K562 (cell line): Measurements from ENCODE around the gene PALMD. TPM values are rescaled to one million over a fixed set of nuclear protein-coding genes. Genes with fewer than 3 reads are reported as not detected.

Experiments used
- CHCHD3 ChIP-seq: fragments of 250-450 bp; sonication (Bioruptor Pico); IDR thresholded peaks from 2 replicates; pipeline ENCODE4 v2.1.2; 2022; ENCODE audit warnings: mild to moderate bottlenecking
- NFE2 ChIP-seq: IDR thresholded peaks from 2 replicates; pipeline ENCODE4 v1.6.1; 2014; ENCODE audit warnings: antibody characterized with exemption, low read depth
- OTX1 ChIP-seq: fragments of 450-650 bp; formaldehyde crosslinking; IDR thresholded peaks from 2 replicates; pipeline ENCODE4 v1.4.0; 2022; ENCODE audit warnings: mild to moderate bottlenecking
- RBM15 ChIP-seq: fragments of 200-400 bp; formaldehyde crosslinking; IDR thresholded peaks from 2 replicates; pipeline ENCODE4 v1.6.1; 2018; ENCODE audit warnings: mild to moderate bottlenecking, low read length, moderate library complexity; ENCODE audit not compliant: insufficient read depth
- polyA plus RNA-seq, 8 experiments: library from polyadenylated mRNA; depleted of rRNA in 4 of 8; stranded (reverse) in 5 of 8; unstranded in 3 of 8; fragments of >200 nt; fragmentation: Nextera tagmentation in 2 of 8; fragmentation: Illumina TruSeq in 1 of 8; extraction: Ambion mirVana in 2 of 8; extraction: Trizol in 1 of 8; gene quantifications; 2 replicates each; pipeline versions ENCODE4 v1.2.1 to v1.2.3, GENCODE V29; 2011 to 2014; ENCODE audit warnings: inconsistent platforms in 1 of 8, missing spikeins in 1 of 8
- total RNA-seq, 7 experiments: library from RNA; depleted of rRNA in 6 of 7; stranded (reverse); fragments of >200 nt in 6 of 7; fragmentation: Illumina TruSeq in 2 of 7; extraction: Trizol in 2 of 7; gene quantifications; 2 replicates each; pipeline versions ENCODE4 v1.2.1 to v1.2.3, GENCODE V29; 2011 to 2021; ENCODE audit warnings: low replicate concordance in 1 of 7
- TF ChIP-seq, protein P1 (sequence below): fragments of 450-650 bp; IDR thresholded peaks from 2 replicates; pipeline ENCODE4 v1.6.1; 2016; ENCODE audit warnings: mild to moderate bottlenecking, moderate library complexity
- TF ChIP-seq, protein P2 (sequence below): sonication (generic); formaldehyde crosslinking; IDR thresholded peaks from 2 replicates; pipeline ENCODE4 v1.8.0; 2022; ENCODE audit warnings: mild to moderate bottlenecking, missing genetic modification reagents, borderline replicate concordance

The PALMD gene
- total and polyA plus RNA-seq, 9 of the 15 experiments (the other 6 are each of a cell fraction or from before 2014, with no cell fraction given), result 2.7 to 13.5 (median 5.4) TPM

DNA sequence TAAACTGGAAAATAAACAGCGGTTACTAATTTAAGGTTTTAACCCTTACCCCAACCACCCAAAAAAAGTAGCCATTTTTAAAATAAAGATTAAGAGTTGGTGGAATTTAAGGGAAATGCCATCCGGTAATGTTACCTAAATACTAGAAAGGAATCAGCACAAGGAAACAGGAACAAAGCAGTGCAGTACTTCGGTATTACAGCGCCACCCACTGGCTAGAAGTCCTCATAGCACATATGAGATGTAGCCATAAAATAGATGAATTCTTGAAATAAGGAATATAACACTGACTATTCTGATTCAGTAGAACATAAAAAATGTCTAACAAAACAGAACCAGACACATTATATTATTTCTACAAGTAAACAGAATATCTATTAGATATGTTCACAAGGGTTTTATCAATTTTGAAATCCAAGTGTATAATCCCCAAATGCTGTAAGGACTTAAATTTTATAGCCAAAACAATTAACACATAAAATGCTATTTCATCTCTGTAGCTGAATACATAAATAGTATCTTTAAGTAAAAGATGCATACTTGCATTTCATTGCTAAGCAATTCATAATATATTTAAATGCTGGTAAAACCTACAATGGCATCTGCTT lies 61.7 kb downstream of the PALMD start (continued):
- TF ChIP-seq, protein P1, sequence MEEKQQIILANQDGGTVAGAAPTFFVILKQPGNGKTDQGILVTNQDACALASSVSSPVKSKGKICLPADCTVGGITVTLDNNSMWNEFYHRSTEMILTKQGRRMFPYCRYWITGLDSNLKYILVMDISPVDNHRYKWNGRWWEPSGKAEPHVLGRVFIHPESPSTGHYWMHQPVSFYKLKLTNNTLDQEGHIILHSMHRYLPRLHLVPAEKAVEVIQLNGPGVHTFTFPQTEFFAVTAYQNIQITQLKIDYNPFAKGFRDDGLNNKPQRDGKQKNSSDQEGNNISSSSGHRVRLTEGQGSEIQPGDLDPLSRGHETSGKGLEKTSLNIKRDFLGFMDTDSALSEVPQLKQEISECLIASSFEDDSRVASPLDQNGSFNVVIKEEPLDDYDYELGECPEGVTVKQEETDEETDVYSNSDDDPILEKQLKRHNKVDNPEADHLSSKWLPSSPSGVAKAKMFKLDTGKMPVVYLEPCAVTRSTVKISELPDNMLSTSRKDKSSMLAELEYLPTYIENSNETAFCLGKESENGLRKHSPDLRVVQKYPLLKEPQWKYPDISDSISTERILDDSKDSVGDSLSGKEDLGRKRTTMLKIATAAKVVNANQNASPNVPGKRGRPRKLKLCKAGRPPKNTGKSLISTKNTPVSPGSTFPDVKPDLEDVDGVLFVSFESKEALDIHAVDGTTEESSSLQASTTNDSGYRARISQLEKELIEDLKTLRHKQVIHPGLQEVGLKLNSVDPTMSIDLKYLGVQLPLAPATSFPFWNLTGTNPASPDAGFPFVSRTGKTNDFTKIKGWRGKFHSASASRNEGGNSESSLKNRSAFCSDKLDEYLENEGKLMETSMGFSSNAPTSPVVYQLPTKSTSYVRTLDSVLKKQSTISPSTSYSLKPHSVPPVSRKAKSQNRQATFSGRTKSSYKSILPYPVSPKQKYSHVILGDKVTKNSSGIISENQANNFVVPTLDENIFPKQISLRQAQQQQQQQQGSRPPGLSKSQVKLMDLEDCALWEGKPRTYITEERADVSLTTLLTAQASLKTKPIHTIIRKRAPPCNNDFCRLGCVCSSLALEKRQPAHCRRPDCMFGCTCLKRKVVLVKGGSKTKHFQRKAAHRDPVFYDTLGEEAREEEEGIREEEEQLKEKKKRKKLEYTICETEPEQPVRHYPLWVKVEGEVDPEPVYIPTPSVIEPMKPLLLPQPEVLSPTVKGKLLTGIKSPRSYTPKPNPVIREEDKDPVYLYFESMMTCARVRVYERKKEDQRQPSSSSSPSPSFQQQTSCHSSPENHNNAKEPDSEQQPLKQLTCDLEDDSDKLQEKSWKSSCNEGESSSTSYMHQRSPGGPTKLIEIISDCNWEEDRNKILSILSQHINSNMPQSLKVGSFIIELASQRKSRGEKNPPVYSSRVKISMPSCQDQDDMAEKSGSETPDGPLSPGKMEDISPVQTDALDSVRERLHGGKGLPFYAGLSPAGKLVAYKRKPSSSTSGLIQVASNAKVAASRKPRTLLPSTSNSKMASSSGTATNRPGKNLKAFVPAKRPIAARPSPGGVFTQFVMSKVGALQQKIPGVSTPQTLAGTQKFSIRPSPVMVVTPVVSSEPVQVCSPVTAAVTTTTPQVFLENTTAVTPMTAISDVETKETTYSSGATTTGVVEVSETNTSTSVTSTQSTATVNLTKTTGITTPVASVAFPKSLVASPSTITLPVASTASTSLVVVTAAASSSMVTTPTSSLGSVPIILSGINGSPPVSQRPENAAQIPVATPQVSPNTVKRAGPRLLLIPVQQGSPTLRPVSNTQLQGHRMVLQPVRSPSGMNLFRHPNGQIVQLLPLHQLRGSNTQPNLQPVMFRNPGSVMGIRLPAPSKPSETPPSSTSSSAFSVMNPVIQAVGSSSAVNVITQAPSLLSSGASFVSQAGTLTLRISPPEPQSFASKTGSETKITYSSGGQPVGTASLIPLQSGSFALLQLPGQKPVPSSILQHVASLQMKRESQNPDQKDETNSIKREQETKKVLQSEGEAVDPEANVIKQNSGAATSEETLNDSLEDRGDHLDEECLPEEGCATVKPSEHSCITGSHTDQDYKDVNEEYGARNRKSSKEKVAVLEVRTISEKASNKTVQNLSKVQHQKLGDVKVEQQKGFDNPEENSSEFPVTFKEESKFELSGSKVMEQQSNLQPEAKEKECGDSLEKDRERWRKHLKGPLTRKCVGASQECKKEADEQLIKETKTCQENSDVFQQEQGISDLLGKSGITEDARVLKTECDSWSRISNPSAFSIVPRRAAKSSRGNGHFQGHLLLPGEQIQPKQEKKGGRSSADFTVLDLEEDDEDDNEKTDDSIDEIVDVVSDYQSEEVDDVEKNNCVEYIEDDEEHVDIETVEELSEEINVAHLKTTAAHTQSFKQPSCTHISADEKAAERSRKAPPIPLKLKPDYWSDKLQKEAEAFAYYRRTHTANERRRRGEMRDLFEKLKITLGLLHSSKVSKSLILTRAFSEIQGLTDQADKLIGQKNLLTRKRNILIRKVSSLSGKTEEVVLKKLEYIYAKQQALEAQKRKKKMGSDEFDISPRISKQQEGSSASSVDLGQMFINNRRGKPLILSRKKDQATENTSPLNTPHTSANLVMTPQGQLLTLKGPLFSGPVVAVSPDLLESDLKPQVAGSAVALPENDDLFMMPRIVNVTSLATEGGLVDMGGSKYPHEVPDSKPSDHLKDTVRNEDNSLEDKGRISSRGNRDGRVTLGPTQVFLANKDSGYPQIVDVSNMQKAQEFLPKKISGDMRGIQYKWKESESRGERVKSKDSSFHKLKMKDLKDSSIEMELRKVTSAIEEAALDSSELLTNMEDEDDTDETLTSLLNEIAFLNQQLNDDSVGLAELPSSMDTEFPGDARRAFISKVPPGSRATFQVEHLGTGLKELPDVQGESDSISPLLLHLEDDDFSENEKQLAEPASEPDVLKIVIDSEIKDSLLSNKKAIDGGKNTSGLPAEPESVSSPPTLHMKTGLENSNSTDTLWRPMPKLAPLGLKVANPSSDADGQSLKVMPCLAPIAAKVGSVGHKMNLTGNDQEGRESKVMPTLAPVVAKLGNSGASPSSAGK, result no peak
- no peak for TF ChIP-seq RBM15
- TF ChIP-seq CHCHD3 (CRISPR knock-in tag), result no peak
- no peak for TF ChIP-seq OTX1
- no peak for TF ChIP-seq NFE2
- TF ChIP-seq, protein P2, sequence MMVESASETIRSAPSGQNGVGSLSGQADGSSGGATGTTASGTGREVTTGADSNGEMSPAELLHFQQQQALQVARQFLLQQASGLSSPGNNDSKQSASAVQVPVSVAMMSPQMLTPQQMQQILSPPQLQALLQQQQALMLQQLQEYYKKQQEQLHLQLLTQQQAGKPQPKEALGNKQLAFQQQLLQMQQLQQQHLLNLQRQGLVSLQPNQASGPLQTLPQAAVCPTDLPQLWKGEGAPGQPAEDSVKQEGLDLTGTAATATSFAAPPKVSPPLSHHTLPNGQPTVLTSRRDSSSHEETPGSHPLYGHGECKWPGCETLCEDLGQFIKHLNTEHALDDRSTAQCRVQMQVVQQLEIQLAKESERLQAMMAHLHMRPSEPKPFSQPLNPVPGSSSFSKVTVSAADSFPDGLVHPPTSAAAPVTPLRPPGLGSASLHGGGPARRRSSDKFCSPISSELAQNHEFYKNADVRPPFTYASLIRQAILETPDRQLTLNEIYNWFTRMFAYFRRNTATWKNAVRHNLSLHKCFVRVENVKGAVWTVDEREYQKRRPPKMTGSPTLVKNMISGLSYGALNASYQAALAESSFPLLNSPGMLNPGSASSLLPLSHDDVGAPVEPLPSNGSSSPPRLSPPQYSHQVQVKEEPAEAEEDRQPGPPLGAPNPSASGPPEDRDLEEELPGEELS (CRISPR knock-in tag), result no peak
